ENCODE results near the gene NEK1. TPM values are rescaled to one million over a fixed set of nuclear protein-coding genes. Genes with fewer than 3 reads are reported as not detected.
"Not testable (repeated sequence)": the region's sequence is repeated elsewhere in the genome, so short reads cannot be mapped to it uniquely, and the experiment has no call there.

The NEK1 gene
- total and polyA plus RNA-seq, 2 experiments from 2014 or later, result 9.3 to 19.5 TPM

- no peak overlapping the region for H3K27ac ChIP-seq (ENCODE audit: low read depth)
- H3K9me2 ChIP-seq (ENCODE audit: insufficient read depth), result no peaks in the 10 kb centered on the region
Observed at GRCh38 chr4:169510617-169511016, 101.8 kb downstream of the NEK1 start.

GRCh38 chr4:169506903-169507302 is 105.5 kb downstream of the NEK1 start:
- Histone ChIP-seq H3F3A (replicated peaks; ENCODE audit: low read depth) (no peaks in the 10 kb centered on the region), H3K27me3 (ENCODE audit: insufficient read depth) (no peaks in the 10 kb centered on the region), H3K79me2 (replicated peaks; ENCODE audit: insufficient read depth) (no peaks in the 10 kb centered on the region), H3K4me1 (ENCODE audit: insufficient read depth) (no peaks in the 10 kb centered on the region), H3K27ac (ENCODE audit: low read depth) (no peak overlapping the region), H4K20me1 (replicated peaks; ENCODE audit: insufficient read depth) (no peaks in the 10 kb centered on the region), H3K9me2 (ENCODE audit: insufficient read depth) (no peaks in the 10 kb centered on the region), H3K4me3 (no peak overlapping the region), H3K4me2 (no peak overlapping the region), H3K36me3 (ENCODE audit: insufficient read depth) (no peaks in the 10 kb centered on the region), H2AFZ (no peak overlapping the region)
- no peak for TF ChIP-seq JUNB (IDR thresholded peaks at IDR 0.05; ENCODE audit: unreplicated experiment)
- Mint-ChIP-seq H3K27me3 (ENCODE audit: insufficient read depth, low read depth, poor library complexity) (no peaks in the 10 kb centered on the region), H3K4me3 (no peak overlapping the region), H3K4me1 (no peaks in the 10 kb centered on the region), H3K9me3 (peaks cover 6% of the 10 kb centered on the region; the same call in 2 of the 3 replicates), H3K27ac (no peak overlapping the region), H3K36me3 (ENCODE audit: low read depth) (peaks cover 12% of the 10 kb centered on the region; the same call in 2 of the 3 replicates)
- no peak for ATAC-seq
- DNase-seq (ENCODE audit: low spot score), result no peak

More at GRCh38 chr4:169510617-169511016, 101.8 kb downstream of the NEK1 start:
- Mint-ChIP-seq H3K9me3 (no peaks in the 10 kb centered on the region), H3K27ac (no peak overlapping the region), H3K4me3 (no peak overlapping the region), H3K36me3 (ENCODE audit: low read depth) (no peaks in the 10 kb centered on the region), H3K27me3 (ENCODE audit: insufficient read depth, low read depth, poor library complexity) (no peaks in the 10 kb centered on the region), H3K4me1 (no peaks in the 10 kb centered on the region)
- Histone ChIP-seq H2AFZ (no peak overlapping the region), H4K20me1 (replicated peaks; ENCODE audit: insufficient read depth) (no peaks in the 10 kb centered on the region), H3K79me2 (replicated peaks; ENCODE audit: insufficient read depth) (no peaks in the 10 kb centered on the region), H3K4me1 (ENCODE audit: insufficient read depth) (no peaks in the 10 kb centered on the region), H3K4me2 (no peak overlapping the region), H3K27me3 (ENCODE audit: insufficient read depth) (no peaks in the 10 kb centered on the region), H3K4me3 (no peak overlapping the region), H3F3A (replicated peaks; ENCODE audit: low read depth) (no peaks in the 10 kb centered on the region), H3K36me3 (ENCODE audit: insufficient read depth) (no peaks in the 10 kb centered on the region)
- no peak for TF ChIP-seq NANOG (IDR thresholded peaks at IDR 0.05; ENCODE audit: borderline replicate concordance)
- TF ChIP-seq ETS1 (IDR thresholded peaks at IDR 0.05), result no peak
- TF ChIP-seq ZNF331 (CRISPR knock-in tag; IDR thresholded peaks at IDR 0.05; ENCODE audit: low read depth), result no peak
- TF ChIP-seq EZH2 (IDR thresholded peaks at IDR 0.05; ENCODE audit: low read depth, unreplicated experiment), result no peak
- no peak for TF ChIP-seq JUNB (IDR thresholded peaks at IDR 0.05; ENCODE audit: unreplicated experiment)
- no peak for TF ChIP-seq ZNF114 (CRISPR knock-in tag; IDR thresholded peaks at IDR 0.05)
- ATAC-seq (no peak), DNase-seq (ENCODE audit: low spot score) (no peak)

- ATAC-seq, result not testable (repeated sequence)
Observed at GRCh38 chr4:169499907-169500306, 112.5 kb downstream of the NEK1 start.

GRCh38 chr4:169494234-169494633 is 118.1 kb downstream of the NEK1 start:
- DNase-seq (ENCODE audit: low spot score); H3K27me3 ChIP-seq (ENCODE audit: insufficient read depth); H3K9me2 ChIP-seq (ENCODE audit: insufficient read depth); H3K4me2 ChIP-seq; ATAC-seq; H3K4me1 ChIP-seq (ENCODE audit: insufficient read depth); H3K36me3 ChIP-seq (ENCODE audit: insufficient read depth); H4K20me1 ChIP-seq (replicated peaks; ENCODE audit: insufficient read depth); H3K4me3 ChIP-seq; H3K4me3 Mint-ChIP-seq; H3K4me1 Mint-ChIP-seq; H3K79me2 ChIP-seq (replicated peaks; ENCODE audit: insufficient read depth); H3K27me3 Mint-ChIP-seq (ENCODE audit: insufficient read depth, low read depth, poor library complexity); H3K27ac ChIP-seq (ENCODE audit: low read depth); H2AFZ ChIP-seq; H3F3A ChIP-seq (replicated peaks; ENCODE audit: low read depth); H3K27ac Mint-ChIP-seq: not testable (repeated sequence)
- Mint-ChIP-seq H3K9me3 (peaks cover 20% of the 10 kb centered on the region), H3K36me3 (ENCODE audit: low read depth) (peaks cover 47% of the 10 kb centered on the region)

More at GRCh38 chr4:169499907-169500306, 112.5 kb downstream of the NEK1 start:
- not testable (repeated sequence) for H2AFZ ChIP-seq; H3K4me1 ChIP-seq (ENCODE audit: insufficient read depth); H3K36me3 ChIP-seq (ENCODE audit: insufficient read depth); H4K20me1 ChIP-seq (replicated peaks; ENCODE audit: insufficient read depth); H3K4me1 Mint-ChIP-seq; H3K27me3 ChIP-seq (ENCODE audit: insufficient read depth); H3K27ac ChIP-seq (ENCODE audit: low read depth); H3K27ac Mint-ChIP-seq; H3F3A ChIP-seq (replicated peaks; ENCODE audit: low read depth); H3K27me3 Mint-ChIP-seq (ENCODE audit: insufficient read depth, low read depth, poor library complexity); H3K4me2 ChIP-seq; H3K79me2 ChIP-seq (replicated peaks; ENCODE audit: insufficient read depth); DNase-seq (ENCODE audit: low spot score); H3K4me3 Mint-ChIP-seq; H3K9me2 ChIP-seq (ENCODE audit: insufficient read depth); H3K4me3 ChIP-seq
- Mint-ChIP-seq H3K36me3 (ENCODE audit: low read depth) (peaks cover 58% of the 10 kb centered on the region), H3K9me3 (peaks cover 44% of the 10 kb centered on the region)
